Measurements from ENCODE around the gene CENPP.

The CENPP gene

DNA sequence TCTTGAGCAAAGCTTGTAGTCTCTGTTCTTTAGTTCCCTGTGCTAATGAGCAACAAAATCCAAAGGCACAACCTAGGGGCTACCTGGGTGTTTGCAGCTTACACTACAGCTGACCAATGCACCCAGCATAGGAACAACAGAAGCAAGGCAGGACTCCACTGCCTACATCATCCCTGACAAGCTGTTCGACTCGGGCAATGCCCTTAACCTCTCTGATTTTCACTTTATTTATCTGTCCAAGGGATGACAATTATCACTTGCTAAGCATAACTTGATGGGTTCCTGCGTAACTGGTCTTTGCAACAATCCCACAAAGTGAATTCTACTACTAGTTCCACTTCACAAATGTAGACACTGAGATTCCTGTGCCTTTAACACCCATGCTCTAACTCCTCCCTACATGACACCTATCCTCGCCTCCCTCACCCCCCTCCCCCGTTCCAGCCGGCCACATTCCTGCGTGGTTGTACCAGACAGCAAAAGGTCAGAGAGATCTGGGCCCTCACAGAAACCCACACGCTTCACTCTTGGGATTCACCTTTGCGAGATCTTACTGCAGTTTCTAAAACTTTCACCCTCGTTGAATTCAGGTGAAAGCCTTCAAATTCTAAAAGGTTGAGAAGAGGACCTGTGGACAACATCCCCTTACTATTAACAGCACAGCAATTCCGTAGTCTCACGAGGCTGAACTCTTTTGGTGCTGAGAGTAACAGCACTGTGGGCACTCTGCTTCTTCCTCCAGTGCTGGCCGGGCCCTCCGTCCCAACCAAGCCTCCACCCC, 343.2 kb downstream of the CENPP start:
- peak in 1 of 42 donors; percentile 36 for DNase-seq
- intact Hi-C loops (cut with DNase I), result loop anchor here (5.0 kb wide), 1 partner anchor 93 kb away; the partner anchor contains the start of gene BICD2

GRCh38 chr9:92669527-92669889, 343.8 kb downstream of the CENPP start:
- intact Hi-C loops (cut with DNase I), result loop anchor here (5.0 kb wide), 1 partner anchor 93 kb away; the partner anchor contains the start of gene BICD2
- peak in 34 of 42 donors; percentile 13 to 62 (median 38) for DNase-seq
